HG03159 (cell line): ENCODE data around the gene HRH4.

ENCODE experiments used
- ATAC-seq: cut with Tn5 transposase; IDR thresholded peaks from one replicate; pipeline ENCODE4 v1.9.1; 2021; ENCODE audit warnings: mild to moderate bottlenecking, moderate library complexity; ENCODE audit not compliant: unreplicated experiment

Gene HRH4, protein sequence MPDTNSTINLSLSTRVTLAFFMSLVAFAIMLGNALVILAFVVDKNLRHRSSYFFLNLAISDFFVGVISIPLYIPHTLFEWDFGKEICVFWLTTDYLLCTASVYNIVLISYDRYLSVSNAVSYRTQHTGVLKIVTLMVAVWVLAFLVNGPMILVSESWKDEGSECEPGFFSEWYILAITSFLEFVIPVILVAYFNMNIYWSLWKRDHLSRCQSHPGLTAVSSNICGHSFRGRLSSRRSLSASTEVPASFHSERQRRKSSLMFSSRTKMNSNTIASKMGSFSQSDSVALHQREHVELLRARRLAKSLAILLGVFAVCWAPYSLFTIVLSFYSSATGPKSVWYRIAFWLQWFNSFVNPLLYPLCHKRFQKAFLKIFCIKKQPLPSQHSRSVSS

DNA sequence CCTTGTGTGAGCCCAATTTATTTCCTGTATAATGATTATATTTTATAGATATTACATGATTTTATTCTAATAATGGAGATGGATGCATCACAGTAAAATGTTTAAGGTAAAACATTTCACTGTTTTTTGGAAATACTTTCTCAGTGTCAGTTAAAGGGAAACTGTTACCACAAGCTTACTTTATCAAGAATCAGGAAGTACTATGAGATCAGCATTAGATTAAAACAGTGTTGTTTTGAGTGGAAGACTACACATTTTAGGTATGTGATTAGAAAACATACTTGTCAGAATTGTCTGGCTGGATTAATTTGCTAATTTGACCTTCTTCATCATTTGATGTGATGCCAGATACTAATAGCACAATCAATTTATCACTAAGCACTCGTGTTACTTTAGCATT is at the start of gene HRH4:
Gene HRH4 (plus strand): TSS at position 250 of the 400 bp plus-strand sequence. CDS start 92 bp downstream, at position 342.
- no peak for ATAC-seq

DNA sequence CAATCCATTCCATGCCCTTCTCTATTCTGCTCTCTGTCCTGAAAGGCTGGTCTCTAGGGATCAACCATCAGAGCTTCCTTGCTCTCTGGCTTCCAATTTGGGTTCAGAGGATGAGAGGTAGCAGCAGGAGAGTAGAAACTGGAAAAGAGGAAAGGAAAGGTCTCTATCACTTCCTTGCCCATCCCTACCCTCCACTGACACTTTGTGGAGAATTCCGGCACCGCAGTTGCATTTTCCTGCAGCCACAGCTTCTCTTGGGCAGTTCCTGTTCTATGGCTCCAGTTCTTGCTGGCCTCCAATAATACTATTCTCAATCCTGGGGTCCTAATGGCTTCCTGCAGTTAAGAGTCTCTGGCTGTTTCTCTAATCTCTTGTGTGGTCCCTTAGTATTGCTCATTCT is 47.3 kb upstream of the HRH4 start:
- no peak for ATAC-seq

GRCh38 chr18:24414349-24415003 is 46.0 kb upstream of the HRH4 start:
- no peak for ATAC-seq

DNA sequence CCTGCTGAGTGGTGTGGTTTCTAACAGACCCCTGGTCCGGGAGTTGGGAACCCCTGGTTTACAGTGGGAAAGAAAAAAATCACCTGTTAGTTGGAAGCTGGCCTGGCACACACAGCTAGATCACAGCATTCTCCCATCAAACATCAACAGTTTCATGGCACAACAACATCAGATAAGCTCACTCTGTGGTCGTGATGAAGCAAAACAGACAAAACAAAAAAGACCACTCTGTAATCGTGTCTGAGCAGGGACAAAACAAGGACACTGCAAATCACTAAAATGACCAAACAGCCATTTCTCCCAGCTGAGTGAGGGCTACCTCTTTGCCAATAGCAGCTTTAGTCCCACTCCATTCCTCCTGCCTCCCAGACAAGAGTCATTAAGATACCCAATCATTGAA is 43.0 kb upstream of the HRH4 start:
- no peak for ATAC-seq

GRCh38 chr18:24420551-24420950 is 39.9 kb upstream of the HRH4 start:
- ATAC-seq, result no peak

- no peak for ATAC-seq
Measured at GRCh38 chr18:24421831-24422230, 38.6 kb upstream of the HRH4 start.

- ATAC-seq, result no peak
Measured at GRCh38 chr18:24426073-24426397, 34.4 kb upstream of the HRH4 start.

- ATAC-seq, result peak; percentile 85
Measured at GRCh38 chr18:24426398-24427294, 33.8 kb upstream of the HRH4 start, which contains the start of gene IMPACT. TSS of gene IMPACT (plus strand) at chr18:24426670. CDS start at chr18:24426757, 87 bp downstream.

DNA sequence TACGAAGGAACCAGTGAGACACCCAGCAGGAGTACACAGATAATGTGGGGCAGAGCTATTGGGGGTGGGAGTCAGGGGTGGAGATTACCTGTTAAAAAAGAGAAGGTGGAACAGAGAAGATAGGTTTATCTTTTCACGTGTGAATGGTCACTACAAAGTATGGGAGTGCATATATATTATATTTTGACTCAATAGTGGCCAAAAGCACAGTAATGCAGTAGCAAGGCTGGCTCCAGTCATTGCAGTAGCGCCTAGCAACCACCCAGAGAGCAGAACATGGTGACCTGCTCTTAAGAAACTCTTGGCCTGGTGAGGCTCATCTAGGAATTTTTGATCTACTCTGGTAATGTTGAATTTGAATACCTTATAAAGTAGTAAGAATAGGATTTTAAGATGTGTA is 33.0 kb upstream of the HRH4 start:
- no peak for ATAC-seq

- ATAC-seq, result no peak
Measured at GRCh38 chr18:24428709-24429108, 31.7 kb upstream of the HRH4 start.

GRCh38 chr18:24429188-24429587 is 31.2 kb upstream of the HRH4 start:
- no peak for ATAC-seq

DNA sequence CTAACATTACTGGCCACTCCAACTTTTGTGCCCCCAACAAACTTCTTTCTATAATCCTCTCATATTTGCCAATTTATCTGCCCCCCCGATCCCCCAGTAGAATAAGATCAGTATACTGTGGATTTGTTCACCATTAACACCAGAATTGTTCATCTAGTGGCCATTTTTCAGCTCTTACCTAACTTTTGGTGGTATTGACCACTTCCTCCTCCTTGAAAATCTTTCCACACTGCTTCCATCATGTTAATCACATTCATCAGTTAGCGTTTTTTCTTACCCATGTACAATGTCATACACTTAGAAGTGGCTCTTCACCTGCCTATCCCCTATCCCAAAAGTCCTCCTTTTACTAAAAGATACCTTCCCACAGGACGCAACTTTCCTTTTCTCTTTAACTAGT is 27.8 kb upstream of the HRH4 start:
- ATAC-seq, result no peak

GRCh38 chr18:24436939-24437338 is 23.5 kb upstream of the HRH4 start:
- ATAC-seq, result no peak

DNA sequence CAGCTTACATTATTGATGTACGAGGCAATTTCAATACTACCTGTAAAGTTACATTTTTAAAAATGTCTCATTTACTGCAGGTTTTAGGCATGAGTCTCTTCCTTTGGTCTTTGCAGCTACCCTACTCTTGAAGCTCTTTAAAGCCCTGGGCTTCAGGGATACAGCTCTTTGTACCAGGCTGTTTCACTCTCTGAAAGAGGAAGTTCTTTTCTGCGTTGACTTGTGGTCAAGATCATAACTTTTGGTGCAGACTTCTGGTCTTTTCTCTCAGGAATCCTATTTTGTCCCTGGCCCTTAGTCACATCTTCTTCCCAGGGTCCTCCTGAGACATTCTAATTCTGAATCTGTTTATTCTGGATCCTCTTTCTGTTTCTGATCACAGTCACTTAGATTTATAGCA is 16.6 kb upstream of the HRH4 start:
- ATAC-seq, result peak; percentile 76

DNA sequence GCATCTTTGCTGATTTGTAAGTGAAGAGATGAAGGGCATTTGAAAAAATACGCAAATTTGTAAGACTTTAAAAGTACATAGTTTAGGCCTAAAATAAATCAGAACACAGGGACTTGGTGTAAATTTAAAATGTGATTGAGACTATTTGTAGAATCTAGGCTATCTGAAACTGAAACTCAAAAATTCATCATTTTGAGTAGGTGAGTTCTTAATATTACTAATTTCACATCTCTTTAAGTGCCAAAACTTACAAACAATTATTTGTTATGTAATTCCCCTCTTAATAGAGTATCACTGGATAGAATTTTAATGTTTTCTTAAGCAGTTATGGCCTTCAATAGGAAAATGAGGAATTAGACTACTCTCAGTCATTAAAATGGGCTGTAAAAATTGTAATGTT is 14.0 kb upstream of the HRH4 start:
- peak; percentile 65 for ATAC-seq

DNA sequence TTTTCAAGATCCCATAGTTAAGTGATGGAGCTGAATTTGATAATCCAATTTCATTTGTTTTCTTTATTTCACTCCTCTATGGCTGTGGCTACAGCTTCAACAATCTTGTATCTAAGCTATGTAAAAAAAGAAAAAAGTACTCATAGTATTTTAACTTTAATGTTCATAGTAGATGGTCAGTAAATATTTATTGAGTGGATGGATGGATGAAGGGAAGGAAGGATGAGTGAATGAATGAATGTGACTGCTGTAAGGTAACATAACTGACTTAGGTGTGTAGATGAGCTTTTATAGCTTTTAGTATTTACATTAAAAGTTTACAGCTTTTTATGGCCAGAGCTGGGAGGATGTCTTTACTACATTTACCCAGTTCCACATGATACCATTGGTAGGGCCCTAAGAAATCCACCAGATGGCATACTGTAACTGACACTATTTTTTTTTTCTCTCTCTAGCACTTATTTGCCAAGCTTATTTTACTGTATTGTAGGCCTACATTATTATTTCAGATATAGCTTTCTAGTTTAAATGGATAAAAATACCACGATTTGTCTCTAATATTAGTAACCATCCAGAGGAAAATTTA is 13.4 kb upstream of the HRH4 start:
- no peak for ATAC-seq

- no peak for ATAC-seq
Measured at GRCh38 chr18:24447961-24448360, 12.5 kb upstream of the HRH4 start.

DNA sequence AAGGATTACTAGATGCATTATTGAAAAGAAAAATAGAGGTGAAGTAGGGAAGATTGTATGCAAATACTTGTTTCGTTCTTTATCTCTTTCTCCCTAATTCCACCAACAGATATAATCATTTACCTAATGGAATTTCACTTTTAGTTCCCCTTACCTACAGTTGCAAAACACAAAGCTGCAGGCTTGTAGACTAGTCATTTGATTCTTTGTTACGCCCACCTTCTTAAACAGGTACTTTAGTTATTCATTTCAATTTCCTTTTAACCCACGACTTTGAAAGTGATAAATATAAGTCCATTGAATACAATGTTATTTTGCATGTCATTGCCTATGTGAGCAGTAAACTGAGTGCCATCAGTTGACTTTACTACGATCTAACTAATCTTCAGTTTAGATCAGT is 3.9 kb upstream of the HRH4 start:
- peak; percentile 87 for ATAC-seq

DNA sequence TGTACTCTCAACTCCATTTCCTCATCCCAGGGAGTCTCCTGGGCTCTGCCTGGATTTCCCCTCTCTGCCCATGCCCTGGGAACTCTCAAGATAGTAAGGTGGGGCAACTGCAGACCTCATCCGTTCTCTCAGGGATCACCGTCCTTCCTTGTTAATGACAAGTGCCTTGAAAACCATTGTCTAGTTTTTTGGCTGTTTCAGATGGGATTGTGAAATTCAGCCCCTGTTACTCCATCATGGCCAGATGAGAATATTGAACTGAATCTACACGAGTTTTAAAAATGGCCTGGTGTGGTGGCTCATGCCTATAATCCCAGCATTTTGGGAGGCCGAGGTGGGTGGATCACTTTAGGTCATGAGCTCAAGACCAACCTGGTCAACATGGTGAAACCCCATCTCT is 665 bp upstream of the HRH4 start:
- no peak for ATAC-seq

- no peak for ATAC-seq
Measured at GRCh38 chr18:24461996-24462395, 1.6 kb downstream of the HRH4 start.
